Measurements from ENCODE around the gene DPF3.

DNA sequence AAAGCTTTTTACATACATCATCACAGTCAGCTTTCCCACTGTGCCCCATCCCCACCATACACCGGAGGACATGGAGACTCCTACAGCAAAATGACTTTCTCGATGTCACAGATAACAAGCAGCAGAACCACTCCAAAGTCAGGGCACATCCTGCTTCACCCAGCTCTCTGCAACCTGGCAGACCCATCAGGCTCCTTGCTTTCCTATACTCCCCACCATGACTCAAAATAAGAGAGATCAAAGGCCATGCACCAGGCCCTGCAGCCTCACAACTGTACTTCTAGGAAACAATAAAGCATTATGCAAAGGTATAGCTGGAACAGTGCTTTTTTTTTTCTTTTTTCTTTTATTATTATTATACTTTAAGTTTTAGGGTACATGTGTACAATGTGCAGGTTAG lies 187.4 kb downstream of the DPF3 start:
- no peak for TF ChIP-seq SP1 (IDR thresholded peaks at IDR 0.05)
- TF ChIP-seq ZNF384 (IDR thresholded peaks at IDR 0.05), result no peak
- no peak for TF ChIP-seq FOXM1 (IDR thresholded peaks at IDR 0.05; ENCODE audit: borderline replicate concordance)
- TF ChIP-seq ELF4 (IDR thresholded peaks at IDR 0.05), result no peak
- TF ChIP-seq TARDBP (IDR thresholded peaks at IDR 0.05), result no peak
- no peak for TF ChIP-seq SUZ12 (IDR thresholded peaks at IDR 0.05)
- TF ChIP-seq FOXK2 (IDR thresholded peaks at IDR 0.05), result no peak

Data from HEK293T (cell line).